Lower lobe of right lung (tissue), 2 donors: Measurements from ENCODE around the gene PIK3C3. TPM values are rescaled to one million over a fixed set of nuclear protein-coding genes. Genes with fewer than 3 reads are reported as not detected.

Experiments
- ATAC-seq, 2 donors: fragments of 200-7000 bp; cut with Tn5 transposase; one replicate each; pipeline ENCODE4 v1.9.1; 2020 to 2022; ENCODE audit warnings: mild to moderate bottlenecking in 2 of 2, moderate library complexity in 2 of 2
- DNase-seq: peaks from one replicate; pipeline ENCODE4 v3.0.0-alpha.2; 2020
- H3K27ac ChIP-seq: fragments of 200-600 bp; one replicate; pipeline ENCODE4 v1.8.0; 2022
- H3K27me3 ChIP-seq: fragments of 200-600 bp; one replicate; pipeline ENCODE4 v1.8.0; 2022; ENCODE audit warnings: low read depth
- H3K36me3 ChIP-seq: fragments of 200-600 bp; one replicate; pipeline ENCODE4 v1.8.0; 2022; ENCODE audit warnings: mild to moderate bottlenecking
- H3K4me1 ChIP-seq: fragments of 200-600 bp; one replicate; pipeline ENCODE4 v1.8.0; 2022
- H3K4me3 ChIP-seq: fragments of 200-600 bp; one replicate; pipeline ENCODE4 v1.8.0; 2022; ENCODE audit warnings: mild to moderate bottlenecking
- H3K9me3 ChIP-seq: fragments of 200-600 bp; one replicate; pipeline ENCODE4 v1.8.0; 2022
- intact Hi-C: fragments of 100-400 bp; cut with DNase I; formaldehyde crosslinking; loops from one replicate; pipeline ENCODE4 v1.11.0; 2022
- total RNA-seq: library from RNA; stranded (reverse); fragmentation: NEBNext Ultra II Directional; extraction: Animal tissue kit (Norgen Biotek cat#: 25700); gene quantifications from one replicate; pipeline ENCODE4 v1.2.1, GENCODE V29; 2021
- TF ChIP-seq, protein P1 (sequence below): fragments of 200-600 bp; IDR thresholded peaks from one replicate; pipeline ENCODE4 v1.8.0; 2022; ENCODE audit warnings: antibody characterized with exemption, mild to moderate bottlenecking
- donor health status: DM: no; HTN: yes; CAD: no; lungs with severe emphysema.

Gene PIK3C3
- total RNA-seq, 1 donor from 2014 or later, result 51.2 TPM

DNA sequence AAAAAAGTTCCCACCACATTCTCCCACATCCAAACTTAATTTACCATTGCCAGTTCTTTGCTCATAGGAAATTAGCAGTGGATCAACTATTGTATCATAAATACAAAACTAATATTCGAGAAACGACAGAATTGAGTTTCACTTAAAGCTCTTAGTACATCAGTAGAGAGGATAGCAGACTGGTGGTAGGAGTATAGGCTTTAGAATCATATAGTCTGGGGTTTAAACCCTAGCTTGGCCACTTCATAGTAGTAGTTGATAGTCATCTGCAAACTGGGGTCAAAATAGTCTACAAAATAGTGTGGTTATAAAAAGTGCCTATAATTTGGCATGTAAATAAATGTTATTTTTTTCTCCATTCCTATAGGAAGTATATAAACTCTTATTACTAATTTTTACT lies 30.9 kb downstream of the PIK3C3 start:
- ATAC-seq (no peak), DNase-seq (no peak)
- Histone ChIP-seq H3K4me3 (no peak overlapping the region), H3K27ac (no peak overlapping the region), H3K4me1 (no peaks in the 10 kb centered on the region), H3K9me3 (no peaks in the 10 kb centered on the region), H3K36me3 (peaks cover 21% of the 10 kb centered on the region), H3K27me3 (no peaks in the 10 kb centered on the region)
- TF ChIP-seq, protein P1, sequence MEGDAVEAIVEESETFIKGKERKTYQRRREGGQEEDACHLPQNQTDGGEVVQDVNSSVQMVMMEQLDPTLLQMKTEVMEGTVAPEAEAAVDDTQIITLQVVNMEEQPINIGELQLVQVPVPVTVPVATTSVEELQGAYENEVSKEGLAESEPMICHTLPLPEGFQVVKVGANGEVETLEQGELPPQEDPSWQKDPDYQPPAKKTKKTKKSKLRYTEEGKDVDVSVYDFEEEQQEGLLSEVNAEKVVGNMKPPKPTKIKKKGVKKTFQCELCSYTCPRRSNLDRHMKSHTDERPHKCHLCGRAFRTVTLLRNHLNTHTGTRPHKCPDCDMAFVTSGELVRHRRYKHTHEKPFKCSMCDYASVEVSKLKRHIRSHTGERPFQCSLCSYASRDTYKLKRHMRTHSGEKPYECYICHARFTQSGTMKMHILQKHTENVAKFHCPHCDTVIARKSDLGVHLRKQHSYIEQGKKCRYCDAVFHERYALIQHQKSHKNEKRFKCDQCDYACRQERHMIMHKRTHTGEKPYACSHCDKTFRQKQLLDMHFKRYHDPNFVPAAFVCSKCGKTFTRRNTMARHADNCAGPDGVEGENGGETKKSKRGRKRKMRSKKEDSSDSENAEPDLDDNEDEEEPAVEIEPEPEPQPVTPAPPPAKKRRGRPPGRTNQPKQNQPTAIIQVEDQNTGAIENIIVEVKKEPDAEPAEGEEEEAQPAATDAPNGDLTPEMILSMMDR, result no peak
- intact Hi-C loops, result no loop called here

DNA sequence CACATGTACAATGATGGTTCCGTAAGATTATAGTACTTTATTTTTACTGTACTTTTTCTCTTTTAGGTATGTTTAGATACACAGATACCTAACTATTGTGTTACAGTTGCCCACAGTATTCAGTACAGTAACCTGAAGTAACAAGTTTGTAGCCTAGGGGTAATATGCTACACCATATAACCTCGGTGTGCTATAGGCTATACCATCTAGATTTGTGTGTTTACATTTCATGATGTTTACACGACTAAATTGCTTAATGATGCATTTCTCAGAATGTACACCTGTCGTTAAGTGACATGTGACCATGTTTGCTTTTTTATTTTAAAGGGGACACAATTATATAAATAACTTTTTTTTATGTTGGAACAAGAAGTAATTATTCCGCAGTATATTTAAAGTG lies 34.5 kb downstream of the PIK3C3 start:
- H3K36me3 ChIP-seq, result peaks cover 37% of the 10 kb centered on the region
- H3K27ac ChIP-seq, result no peak overlapping the region
- ATAC-seq, result no peak
- no peaks in the 10 kb centered on the region for H3K9me3 ChIP-seq
- TF ChIP-seq, protein P1, result no peak
- H3K27me3 ChIP-seq, result no peaks in the 10 kb centered on the region
- no peak for DNase-seq
- intact Hi-C loops, result no loop called here
- no peak overlapping the region for H3K4me3 ChIP-seq
- no peaks in the 10 kb centered on the region for H3K4me1 ChIP-seq

DNA sequence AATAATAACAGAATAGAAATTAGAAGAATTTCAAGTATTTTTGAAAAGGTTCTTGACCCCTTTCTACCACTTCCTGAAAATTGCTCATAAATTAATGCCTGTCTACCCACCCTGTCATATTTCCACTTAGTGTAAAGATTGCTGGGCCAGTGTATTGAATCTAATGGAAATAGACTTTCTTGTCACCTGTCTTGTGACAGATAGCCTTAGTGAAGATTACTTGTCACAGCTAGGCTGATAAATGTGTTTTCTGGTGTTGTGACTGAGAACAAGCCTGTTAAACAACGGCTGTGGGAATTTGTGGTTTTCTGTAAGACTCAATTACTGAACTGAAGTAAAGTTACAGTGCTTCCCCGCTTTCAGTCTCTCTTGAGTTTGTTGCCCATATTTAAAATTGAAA lies 37.0 kb downstream of the PIK3C3 start:
- H3K4me1 ChIP-seq, result no peaks in the 10 kb centered on the region
- intact Hi-C loops, result no loop called here
- TF ChIP-seq, protein P1, result no peak
- no peak overlapping the region for H3K27ac ChIP-seq
- H3K9me3 ChIP-seq, result no peaks in the 10 kb centered on the region
- no peak overlapping the region for H3K4me3 ChIP-seq
- DNase-seq (no peak), ATAC-seq (no peak)
- peaks cover 57% of the 10 kb centered on the region for H3K36me3 ChIP-seq
- no peaks in the 10 kb centered on the region for H3K27me3 ChIP-seq

DNA sequence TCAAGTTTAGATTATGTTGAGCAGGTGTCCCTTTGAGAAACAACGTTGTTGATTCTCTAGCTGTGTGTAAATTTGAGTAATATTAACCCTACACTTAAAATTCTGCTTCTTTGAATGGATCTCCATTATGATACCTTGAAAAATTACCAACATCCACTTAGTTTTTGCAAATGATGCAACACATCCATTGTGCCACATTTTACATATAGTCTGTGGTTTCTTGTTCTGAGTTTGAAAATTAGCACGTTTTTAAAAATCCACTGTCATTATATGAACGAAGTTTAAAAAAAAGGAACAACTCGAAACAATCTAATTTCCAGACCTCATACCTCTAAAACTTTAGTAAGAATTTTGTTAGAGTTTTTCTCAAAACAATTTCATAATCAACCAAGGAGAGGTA lies 37.7 kb downstream of the PIK3C3 start:
- H3K9me3 ChIP-seq, result no peaks in the 10 kb centered on the region
- intact Hi-C loops, result no loop called here
- no peaks in the 10 kb centered on the region for H3K4me1 ChIP-seq
- H3K36me3 ChIP-seq, result peaks cover 63% of the 10 kb centered on the region
- ATAC-seq (no peak), DNase-seq (no peak)
- no peak overlapping the region for H3K4me3 ChIP-seq
- H3K27ac ChIP-seq, result no peak overlapping the region
- TF ChIP-seq, protein P1, result no peak
- no peaks in the 10 kb centered on the region for H3K27me3 ChIP-seq

DNA sequence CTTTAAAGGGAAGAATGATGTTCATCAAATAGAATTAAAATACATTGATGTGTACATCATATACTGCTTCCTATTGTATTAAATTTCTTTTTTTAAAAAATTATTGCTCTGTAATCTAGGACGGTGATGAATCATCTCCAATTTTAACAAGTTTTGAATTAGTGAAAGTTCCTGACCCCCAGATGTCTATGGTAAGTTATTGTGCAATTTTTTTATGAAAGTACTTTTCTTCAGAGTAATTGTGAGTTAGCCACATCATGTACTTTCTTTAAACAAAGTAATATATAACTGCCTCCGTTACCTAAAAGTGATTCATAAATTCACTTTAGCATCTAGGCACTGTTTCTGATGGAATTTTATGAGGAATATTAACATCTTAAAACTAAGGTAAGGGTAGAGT lies 38.1 kb downstream of the PIK3C3 start:
- peaks cover 68% of the 10 kb centered on the region for H3K36me3 ChIP-seq
- H3K4me1 ChIP-seq, result no peaks in the 10 kb centered on the region
- no peak for ATAC-seq
- no peak overlapping the region for H3K4me3 ChIP-seq
- no peaks in the 10 kb centered on the region for H3K27me3 ChIP-seq
- no peaks in the 10 kb centered on the region for H3K9me3 ChIP-seq
- no peak for DNase-seq
- intact Hi-C loops, result no loop called here
- TF ChIP-seq, protein P1, result no peak
- H3K27ac ChIP-seq, result no peak overlapping the region

DNA sequence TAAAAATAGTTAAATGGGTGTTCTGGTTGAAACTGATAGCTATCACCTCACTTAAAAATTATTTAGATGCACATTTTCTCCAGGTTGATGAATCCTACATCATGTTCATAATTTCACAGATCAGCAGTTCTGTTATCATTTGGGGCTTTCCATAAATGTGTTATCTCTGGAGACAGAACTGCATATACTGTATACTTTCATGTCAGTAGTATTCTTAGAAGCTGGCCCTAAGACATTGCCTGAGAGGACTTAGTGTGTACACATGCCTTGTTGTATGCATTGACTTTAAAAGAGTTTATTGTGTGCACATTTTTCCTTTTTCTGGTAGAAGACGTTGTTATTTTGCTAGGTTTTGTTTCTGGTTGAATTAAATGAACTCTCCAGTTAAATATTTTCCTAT lies 41.0 kb downstream of the PIK3C3 start:
- intact Hi-C loops, result no loop called here
- Histone ChIP-seq H3K36me3 (peaks cover 74% of the 10 kb centered on the region), H3K27ac (no peak overlapping the region), H3K9me3 (no peaks in the 10 kb centered on the region), H3K4me1 (no peaks in the 10 kb centered on the region), H3K27me3 (no peaks in the 10 kb centered on the region), H3K4me3 (no peak overlapping the region)
- DNase-seq (no peak), ATAC-seq (no peak)
- TF ChIP-seq, protein P1, result no peak
